ENCODE measurements around the gene PCNX3.
"Not testable (repeated sequence)": the region's sequence is repeated elsewhere in the genome, so short reads cannot be mapped to it uniquely, and the experiment has no call there.

Gene PCNX3

GRCh38 chr11:65619281-65619928 is 3.8 kb downstream of the PCNX3 start:
- no peak for DNase-seq (ENCODE audit: low read depth in 2 of 2)

- DNase-seq (ENCODE audit: low read depth in 2 of 2), result no peak
Observed at GRCh38 chr11:65620666-65621065, 5.1 kb downstream of the PCNX3 start.

GRCh38 chr11:65621460-65621859 is 5.9 kb downstream of the PCNX3 start:
- no peak for DNase-seq (ENCODE audit: low read depth in 2 of 2)

DNA sequence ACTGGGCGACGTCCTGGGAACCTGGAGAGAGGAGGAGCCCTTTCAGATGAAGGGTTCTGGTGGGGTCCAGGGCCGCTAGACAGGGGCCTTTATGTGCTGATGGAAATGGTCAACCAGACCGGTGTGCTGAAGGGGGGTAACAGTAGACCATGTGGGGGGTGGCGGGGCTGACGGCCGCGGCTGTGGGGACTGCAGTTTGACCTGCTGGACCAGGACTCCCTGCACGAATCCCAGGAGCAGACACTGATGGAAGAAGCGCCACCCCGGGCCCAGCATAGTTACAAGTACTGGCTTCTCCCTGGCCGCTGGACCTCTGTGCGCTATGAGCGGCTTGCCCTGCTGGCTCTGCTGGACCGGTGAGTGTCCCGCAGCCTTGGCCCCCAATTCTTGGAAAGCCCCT is 6.4 kb downstream of the PCNX3 start:
- no peak for DNase-seq (ENCODE audit: low read depth in 2 of 2)

DNA sequence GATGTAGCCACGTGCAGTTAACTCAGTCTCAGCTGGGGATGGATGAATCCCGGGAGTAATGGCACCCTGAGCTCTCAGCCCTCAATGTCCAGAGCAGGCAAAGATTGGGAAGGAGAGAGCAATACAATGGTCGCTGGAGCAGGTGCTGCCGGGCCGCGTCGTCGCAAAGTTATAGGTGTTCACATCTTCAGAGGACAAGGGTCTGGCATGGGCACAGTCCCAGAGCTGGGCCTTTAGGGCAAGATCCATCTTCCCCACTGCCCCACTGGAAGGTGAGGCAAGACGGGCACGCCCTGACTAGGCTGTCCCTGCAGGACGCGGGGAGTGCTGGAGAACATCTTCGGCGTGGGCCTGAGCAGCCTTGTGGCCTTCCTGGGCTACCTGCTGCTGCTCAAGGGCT is 7.6 kb downstream of the PCNX3 start:
- DNase-seq (ENCODE audit: low read depth in 2 of 2), result no peak

DNA sequence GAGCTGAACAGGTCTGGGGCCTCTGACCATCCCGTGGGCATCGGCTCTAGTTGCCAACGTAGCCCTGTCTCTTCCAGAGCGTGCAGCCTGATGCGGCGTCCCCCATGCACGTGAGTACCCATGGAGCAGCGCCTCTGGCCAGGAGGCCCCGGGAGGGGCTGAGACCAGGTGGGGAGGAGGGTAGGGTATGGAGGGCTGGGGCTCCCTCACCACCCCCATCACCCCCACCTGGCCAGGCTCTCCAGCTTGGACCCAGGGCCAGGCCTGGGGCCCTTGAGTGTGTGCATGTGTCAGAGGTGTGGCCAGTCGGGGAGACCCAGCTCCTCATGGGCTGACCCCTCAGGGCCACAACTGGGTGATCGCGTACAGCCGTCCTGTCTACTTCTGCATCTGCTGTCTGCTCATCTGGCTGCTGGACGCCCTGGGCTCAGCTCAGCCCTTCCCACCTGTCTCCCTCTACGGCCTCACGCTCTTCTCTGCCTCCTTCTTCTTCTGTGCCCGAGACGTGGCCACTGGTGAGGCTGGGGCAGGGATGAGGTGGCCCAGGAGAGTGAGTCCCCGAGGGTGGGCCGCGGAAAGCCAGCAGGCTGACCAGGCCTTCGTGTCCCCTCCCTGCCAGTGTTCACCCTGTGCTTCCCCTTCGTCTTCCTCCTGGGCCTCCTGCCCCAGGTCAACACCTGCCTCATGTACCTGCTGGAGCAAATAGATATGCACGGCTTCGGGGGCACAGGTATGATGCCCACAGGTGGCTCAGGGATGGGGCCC is 8.5 kb downstream of the PCNX3 start:
- DNase-seq (ENCODE audit: low read depth in 2 of 2), result no peak

GRCh38 chr11:65624931-65625627 is 9.5 kb downstream of the PCNX3 start:
- no peak for DNase-seq (ENCODE audit: low read depth in 2 of 2)

GRCh38 chr11:65625628-65626342 is 10.2 kb downstream of the PCNX3 start:
- no peak for DNase-seq (ENCODE audit: low read depth in 2 of 2)

GRCh38 chr11:65627202-65627601 is 11.6 kb downstream of the PCNX3 start:
- no peak for DNase-seq (ENCODE audit: low read depth in 2 of 2)

DNA sequence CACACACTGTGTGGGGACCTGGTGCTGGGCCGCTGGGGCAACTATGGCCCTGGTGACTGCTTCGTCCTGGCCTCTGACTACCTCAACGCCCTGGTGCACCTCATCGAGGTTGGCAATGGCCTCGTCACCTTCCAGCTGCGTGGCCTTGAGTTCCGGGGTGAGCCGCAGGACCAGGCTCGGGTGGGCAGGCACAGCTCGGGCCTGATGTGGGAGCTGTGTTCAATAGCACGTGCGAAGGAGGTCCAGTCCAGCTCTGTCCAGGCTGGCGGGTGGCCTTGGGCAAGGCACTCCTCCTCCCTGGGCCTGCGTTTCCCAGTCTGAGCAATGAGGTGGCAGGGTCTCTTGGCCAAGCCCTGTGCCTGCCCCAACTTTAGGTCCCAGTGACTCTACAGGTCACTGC is 14.0 kb downstream of the PCNX3 start:
- DNase-seq (ENCODE audit: low read depth in 2 of 2), result no peak

GRCh38 chr11:65630215-65630614 is 14.6 kb downstream of the PCNX3 start:
- no peak for DNase-seq (ENCODE audit: low read depth in 2 of 2)

DNA sequence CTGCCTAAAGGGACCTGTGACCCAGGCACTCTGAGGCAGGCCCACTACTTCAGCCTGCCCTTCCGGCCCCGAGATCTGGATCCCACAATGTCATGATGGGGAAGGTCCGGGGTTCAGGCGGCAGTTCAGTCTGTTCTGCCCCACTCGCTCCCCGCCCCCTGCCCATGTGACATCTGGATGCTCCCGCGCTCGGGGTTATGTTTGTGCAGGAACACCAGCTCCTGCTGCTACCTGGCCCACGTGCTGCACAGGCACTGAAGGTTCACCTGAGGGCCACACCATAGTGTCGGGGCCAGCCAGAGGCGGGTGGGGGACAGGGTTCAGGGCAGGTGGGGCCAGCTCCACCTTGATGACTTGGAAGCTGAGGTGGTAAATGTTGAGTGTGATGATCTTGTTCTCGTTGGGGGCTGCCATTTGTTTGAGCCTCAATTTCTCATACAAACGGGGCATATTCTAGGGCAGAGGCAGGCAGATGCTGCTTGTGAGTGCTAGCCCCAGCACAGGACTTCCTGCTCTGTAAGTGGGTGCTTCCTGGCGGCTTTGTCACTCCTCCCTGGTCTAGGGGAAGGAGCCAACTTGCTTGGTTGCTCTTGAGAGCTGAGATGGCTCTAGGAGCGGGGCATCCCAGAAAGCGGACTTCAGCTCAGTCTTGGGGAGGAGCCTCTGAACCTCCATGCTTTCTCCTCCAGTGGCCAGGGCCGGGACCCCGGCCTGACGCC is 18.0 kb downstream of the PCNX3 start:
- no peak for DNase-seq (ENCODE audit: low read depth in 2 of 2)

- no peak for DNase-seq (ENCODE audit: low read depth in 2 of 2)
Observed at GRCh38 chr11:65634109-65634436, 18.5 kb downstream of the PCNX3 start.

GRCh38 chr11:65634440-65634839 is 18.9 kb downstream of the PCNX3 start:
- DNase-seq (ENCODE audit: low read depth in 2 of 2), result no peak

- DNase-seq (ENCODE audit: low read depth in 2 of 2), result no peak
Observed at GRCh38 chr11:65634905-65635731, 19.5 kb downstream of the PCNX3 start.

DNA sequence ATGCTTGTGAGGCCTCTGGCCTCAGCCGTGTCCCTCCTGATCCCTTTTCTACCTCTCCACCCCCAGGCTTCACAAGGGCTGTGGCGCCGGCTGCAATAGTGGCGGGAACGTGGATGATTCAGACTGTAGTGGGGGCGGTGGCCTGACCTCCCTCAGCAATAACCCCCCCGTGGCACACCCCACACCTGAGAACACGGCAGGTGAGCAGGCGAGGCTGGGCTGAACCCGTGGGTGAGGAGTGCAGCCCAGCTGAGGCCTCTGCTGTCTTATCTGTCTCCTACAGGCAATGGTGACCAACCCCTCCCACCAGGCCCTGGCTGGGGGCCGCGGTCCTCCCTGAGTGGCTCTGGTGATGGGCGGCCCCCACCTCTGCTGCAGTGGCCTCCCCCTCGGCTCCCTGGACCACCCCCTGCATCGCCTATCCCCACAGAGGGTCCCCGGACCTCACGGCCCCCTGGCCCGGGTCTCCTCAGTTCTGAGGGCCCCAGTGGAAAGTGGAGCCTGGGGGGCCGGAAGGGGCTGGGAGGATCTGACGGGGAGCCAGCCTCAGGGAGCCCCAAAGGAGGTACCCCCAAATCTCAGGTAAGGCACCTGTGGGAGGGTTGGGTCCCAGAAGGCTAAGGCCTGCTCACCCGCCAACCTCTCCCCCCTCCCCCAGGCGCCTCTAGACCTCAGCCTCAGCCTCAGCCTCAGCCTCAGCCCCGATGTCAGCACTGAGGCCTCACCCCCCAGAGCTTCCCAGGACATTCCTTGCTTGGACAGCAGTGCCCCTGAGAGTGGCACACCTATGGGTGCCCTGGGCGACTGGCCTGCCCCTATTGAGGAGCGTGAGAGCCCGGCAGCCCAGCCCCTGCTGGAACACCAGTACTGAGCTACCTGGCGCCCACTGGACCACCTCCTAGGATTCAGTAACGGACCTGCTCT is 20.8 kb downstream of the PCNX3 start:
- DNase-seq (ENCODE audit: low read depth in 2 of 2), result no peak

DNA sequence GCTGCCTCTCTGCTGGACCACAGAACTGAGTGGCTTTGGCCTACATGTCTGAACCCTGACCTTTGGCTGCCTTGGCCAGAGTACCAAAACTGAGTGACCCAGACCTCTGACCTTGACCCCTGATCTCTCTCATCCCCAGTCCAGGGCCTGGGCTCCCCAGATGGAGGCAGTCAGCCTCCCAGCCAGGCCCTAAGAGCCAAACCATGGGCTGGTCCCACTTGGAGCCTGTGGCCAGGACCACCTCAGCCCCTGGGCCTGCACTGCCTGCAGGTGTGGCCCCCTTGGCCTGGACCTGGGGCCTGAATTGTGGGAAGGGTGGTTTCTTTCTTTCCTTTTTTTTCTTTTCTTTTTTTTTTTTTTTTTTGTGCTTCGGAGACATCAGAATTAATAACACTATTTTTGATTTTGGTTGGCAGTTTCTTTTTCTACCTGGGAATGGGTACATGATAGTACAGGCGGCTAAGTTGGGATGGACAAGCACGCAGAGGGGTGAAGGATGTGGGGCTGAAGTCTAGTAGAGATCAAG is 21.5 kb downstream of the PCNX3 start:
- DNase-seq (ENCODE audit: low read depth in 2 of 2), result no peak

GRCh38 chr11:65637794-65638419 is 22.3 kb downstream of the PCNX3 start, which contains the start of gene SIPA1:
Gene SIPA1 (plus strand): TSS chr11:65638101. CDS start chr11:65640922, 2,821 bp downstream.
- peak; percentile 70 to 73 for DNase-seq (ENCODE audit: low read depth in 2 of 2)

DNA sequence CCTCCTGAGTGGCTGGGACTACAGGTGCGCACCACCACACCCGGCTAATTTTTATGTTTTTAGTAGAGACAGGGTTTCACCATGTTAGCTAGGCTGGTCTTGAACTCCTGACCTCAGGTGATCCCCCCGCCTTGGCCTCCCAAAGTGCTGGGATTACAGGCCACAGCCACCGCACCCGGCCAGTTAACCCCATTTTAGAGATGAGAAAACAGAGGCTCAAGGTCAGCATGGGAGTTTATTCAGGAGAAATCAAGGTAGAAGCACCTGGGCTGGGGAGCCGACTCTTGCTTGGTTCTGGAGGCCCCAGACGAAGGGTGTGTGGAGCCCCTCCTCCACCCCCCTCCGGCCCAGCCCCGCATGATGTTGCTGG is 23.6 kb downstream of the PCNX3 start:
- DNase-seq (ENCODE audit: low read depth in 2 of 2), result not testable (repeated sequence)
